ENCODE results near the gene CHST1.

CHST1 gene

GRCh38 chr11:45643598-45644260 lies 21.7 kb downstream of the CHST1 start:
- DNase-seq (ENCODE audit: low read depth, low spot score) = no peak
- Histone ChIP-seq H3K4me1 (ENCODE audit: control insufficient read depth, insufficient read depth, low read length) (no peaks in the 10 kb centered on the region), H3K36me3 (ENCODE audit: control insufficient read depth, insufficient read depth, low read length) (no peaks in the 10 kb centered on the region), H3K27me3 (ENCODE audit: control insufficient read depth, insufficient read depth, low read length) (no peaks in the 10 kb centered on the region), H3K4me3 (ENCODE audit: low read length) (no peak overlapping the region), H3K9me3 (ENCODE audit: control insufficient read depth, insufficient read depth, low read length) (no peaks in the 10 kb centered on the region), H3K27ac (ENCODE audit: low read length) (no peak overlapping the region)
- WGBS (ENCODE audit: insufficient coverage, insufficient read length) = no CpG with 5 or more reads among the region's 7 CpGs

- DNase-seq (ENCODE audit: low read depth, low spot score) = no peak
- Histone ChIP-seq H3K4me1 (ENCODE audit: control insufficient read depth, insufficient read depth, low read length) (no peaks in the 10 kb centered on the region), H3K36me3 (ENCODE audit: control insufficient read depth, insufficient read depth, low read length) (no peaks in the 10 kb centered on the region), H3K9me3 (ENCODE audit: control insufficient read depth, insufficient read depth, low read length) (no peaks in the 10 kb centered on the region), H3K27ac (ENCODE audit: low read length) (no peak overlapping the region), H3K27me3 (ENCODE audit: control insufficient read depth, insufficient read depth, low read length) (no peaks in the 10 kb centered on the region), H3K4me3 (ENCODE audit: low read length) (no peak overlapping the region)
- no CpG with 5 or more reads among the region's 2 CpGs for WGBS (ENCODE audit: insufficient coverage, insufficient read length)
Measured at GRCh38 chr11:45641961-45642360, 23.5 kb downstream of the CHST1 start.

- WGBS (ENCODE audit: insufficient coverage, insufficient read length) = no CpG with 5 or more reads among the region's 2 CpGs
- no peaks in the 10 kb centered on the region for H3K27me3 ChIP-seq (ENCODE audit: control insufficient read depth, insufficient read depth, low read length)
- no peaks in the 10 kb centered on the region for H3K9me3 ChIP-seq (ENCODE audit: control insufficient read depth, insufficient read depth, low read length)
Measured at GRCh38 chr11:45638051-45638450, 27.4 kb downstream of the CHST1 start.

GRCh38 chr11:45635907-45636306 lies 29.5 kb downstream of the CHST1 start:
- H3K27ac ChIP-seq (ENCODE audit: low read length) = no peak overlapping the region
- DNase-seq (ENCODE audit: low read depth, low spot score) = no peak
- no peaks in the 10 kb centered on the region for H3K9me3 ChIP-seq (ENCODE audit: control insufficient read depth, insufficient read depth, low read length)
- no peaks in the 10 kb centered on the region for H3K36me3 ChIP-seq (ENCODE audit: control insufficient read depth, insufficient read depth, low read length)
- WGBS (ENCODE audit: insufficient coverage, insufficient read length) = no CpG with 5 or more reads among the region's 1 CpG
- no peaks in the 10 kb centered on the region for H3K4me1 ChIP-seq (ENCODE audit: control insufficient read depth, insufficient read depth, low read length)
- H3K4me3 ChIP-seq (ENCODE audit: low read length) = no peak overlapping the region
- H3K27me3 ChIP-seq (ENCODE audit: control insufficient read depth, insufficient read depth, low read length) = no peaks in the 10 kb centered on the region

More at GRCh38 chr11:45638051-45638450, 27.4 kb downstream of the CHST1 start:
- Histone ChIP-seq H3K36me3 (ENCODE audit: control insufficient read depth, insufficient read depth, low read length) (no peaks in the 10 kb centered on the region), H3K27ac (ENCODE audit: low read length) (no peak overlapping the region), H3K4me1 (ENCODE audit: control insufficient read depth, insufficient read depth, low read length) (no peaks in the 10 kb centered on the region), H3K4me3 (ENCODE audit: low read length) (no peak overlapping the region)
- no peak for DNase-seq (ENCODE audit: low read depth, low spot score)

GRCh38 chr11:45625611-45626010 lies 39.8 kb downstream of the CHST1 start:
- H3K9me3 ChIP-seq (ENCODE audit: control insufficient read depth, insufficient read depth, low read length) = no peaks in the 10 kb centered on the region
- H3K36me3 ChIP-seq (ENCODE audit: control insufficient read depth, insufficient read depth, low read length) = no peaks in the 10 kb centered on the region
- no peak overlapping the region for H3K4me3 ChIP-seq (ENCODE audit: low read length)
- H3K4me1 ChIP-seq (ENCODE audit: control insufficient read depth, insufficient read depth, low read length) = no peaks in the 10 kb centered on the region
- no peak for DNase-seq (ENCODE audit: low read depth, low spot score)
- no peak overlapping the region for H3K27ac ChIP-seq (ENCODE audit: low read length)
- no peaks in the 10 kb centered on the region for H3K27me3 ChIP-seq (ENCODE audit: control insufficient read depth, insufficient read depth, low read length)
- WGBS (ENCODE audit: insufficient coverage, insufficient read length) = no CpG with 5 or more reads among the region's 6 CpGs

- DNase-seq (ENCODE audit: low read depth, low spot score) = no peak
- no peak overlapping the region for H3K27ac ChIP-seq (ENCODE audit: low read length)
- WGBS (ENCODE audit: insufficient coverage, insufficient read length) = no CpG with 5 or more reads among the region's 2 CpGs
- no peaks in the 10 kb centered on the region for H3K4me1 ChIP-seq (ENCODE audit: control insufficient read depth, insufficient read depth, low read length)
- no peak overlapping the region for H3K4me3 ChIP-seq (ENCODE audit: low read length)
- H3K27me3 ChIP-seq (ENCODE audit: control insufficient read depth, insufficient read depth, low read length) = no peaks in the 10 kb centered on the region
- no peaks in the 10 kb centered on the region for H3K9me3 ChIP-seq (ENCODE audit: control insufficient read depth, insufficient read depth, low read length)
- H3K36me3 ChIP-seq (ENCODE audit: control insufficient read depth, insufficient read depth, low read length) = no peaks in the 10 kb centered on the region
Measured at GRCh38 chr11:45624095-45624494, 41.3 kb downstream of the CHST1 start.

GRCh38 chr11:45622861-45623260 lies 42.6 kb downstream of the CHST1 start:
- Histone ChIP-seq H3K4me1 (ENCODE audit: control insufficient read depth, insufficient read depth, low read length) (no peaks in the 10 kb centered on the region), H3K27me3 (ENCODE audit: control insufficient read depth, insufficient read depth, low read length) (no peaks in the 10 kb centered on the region), H3K9me3 (ENCODE audit: control insufficient read depth, insufficient read depth, low read length) (no peaks in the 10 kb centered on the region), H3K4me3 (ENCODE audit: low read length) (no peak overlapping the region), H3K27ac (ENCODE audit: low read length) (no peak overlapping the region), H3K36me3 (ENCODE audit: control insufficient read depth, insufficient read depth, low read length) (no peaks in the 10 kb centered on the region)
- no peak for DNase-seq (ENCODE audit: low read depth, low spot score)
- WGBS (ENCODE audit: insufficient coverage, insufficient read length) = no CpG with 5 or more reads among the region's 2 CpGs

- no peaks in the 10 kb centered on the region for H3K9me3 ChIP-seq (ENCODE audit: control insufficient read depth, insufficient read depth, low read length)
- H3K36me3 ChIP-seq (ENCODE audit: control insufficient read depth, insufficient read depth, low read length) = no peaks in the 10 kb centered on the region
- no peaks in the 10 kb centered on the region for H3K4me1 ChIP-seq (ENCODE audit: control insufficient read depth, insufficient read depth, low read length)
- no peaks in the 10 kb centered on the region for H3K27me3 ChIP-seq (ENCODE audit: control insufficient read depth, insufficient read depth, low read length)
- DNase-seq (ENCODE audit: low read depth, low spot score) = no peak
- no peak overlapping the region for H3K4me3 ChIP-seq (ENCODE audit: low read length)
- no peak overlapping the region for H3K27ac ChIP-seq (ENCODE audit: low read length)
- WGBS (ENCODE audit: insufficient coverage, insufficient read length) = no CpG with 5 or more reads among the region's 2 CpGs
Measured at GRCh38 chr11:45622283-45622682, 43.1 kb downstream of the CHST1 start.

- no peaks in the 10 kb centered on the region for H3K4me1 ChIP-seq (ENCODE audit: control insufficient read depth, insufficient read depth, low read length)
- H3K27ac ChIP-seq (ENCODE audit: low read length) = no peak overlapping the region
- no peaks in the 10 kb centered on the region for H3K27me3 ChIP-seq (ENCODE audit: control insufficient read depth, insufficient read depth, low read length)
- no peaks in the 10 kb centered on the region for H3K36me3 ChIP-seq (ENCODE audit: control insufficient read depth, insufficient read depth, low read length)
- no CpG with 5 or more reads among the region's 1 CpG for WGBS (ENCODE audit: insufficient coverage, insufficient read length)
- H3K9me3 ChIP-seq (ENCODE audit: control insufficient read depth, insufficient read depth, low read length) = no peaks in the 10 kb centered on the region
- no peak for DNase-seq (ENCODE audit: low read depth, low spot score)
- H3K4me3 ChIP-seq (ENCODE audit: low read length) = no peak overlapping the region
Measured at GRCh38 chr11:45621588-45621987, 43.8 kb downstream of the CHST1 start.

GRCh38 chr11:45620243-45620642 lies 45.2 kb downstream of the CHST1 start:
- Histone ChIP-seq H3K4me1 (ENCODE audit: control insufficient read depth, insufficient read depth, low read length) (no peaks in the 10 kb centered on the region), H3K9me3 (ENCODE audit: control insufficient read depth, insufficient read depth, low read length) (no peaks in the 10 kb centered on the region), H3K36me3 (ENCODE audit: control insufficient read depth, insufficient read depth, low read length) (no peaks in the 10 kb centered on the region), H3K27me3 (ENCODE audit: control insufficient read depth, insufficient read depth, low read length) (no peaks in the 10 kb centered on the region), H3K27ac (ENCODE audit: low read length) (no peak overlapping the region), H3K4me3 (ENCODE audit: low read length) (no peak overlapping the region)
- no peak for DNase-seq (ENCODE audit: low read depth, low spot score)
- no CpG with 5 or more reads among the region's 3 CpGs for WGBS (ENCODE audit: insufficient coverage, insufficient read length)

- H3K27ac ChIP-seq (ENCODE audit: low read length) = no peak overlapping the region
- H3K4me1 ChIP-seq (ENCODE audit: control insufficient read depth, insufficient read depth, low read length) = no peaks in the 10 kb centered on the region
- H3K36me3 ChIP-seq (ENCODE audit: control insufficient read depth, insufficient read depth, low read length) = no peaks in the 10 kb centered on the region
- no peaks in the 10 kb centered on the region for H3K9me3 ChIP-seq (ENCODE audit: control insufficient read depth, insufficient read depth, low read length)
- H3K27me3 ChIP-seq (ENCODE audit: control insufficient read depth, insufficient read depth, low read length) = no peaks in the 10 kb centered on the region
- no peak for DNase-seq (ENCODE audit: low read depth, low spot score)
- no peak overlapping the region for H3K4me3 ChIP-seq (ENCODE audit: low read length)
Measured at GRCh38 chr11:45618897-45619296, 46.5 kb downstream of the CHST1 start.
